H9 (cell line): ENCODE measurements around the gene SFRP5. TPM values are rescaled to one million over a fixed set of nuclear protein-coding genes. Genes with fewer than 3 reads are reported as not detected.

Source experiments
- DNase-seq: peaks from one replicate; pipeline ENCODE4 v3.0.0-alpha.2; 2017
- H2AFZ ChIP-seq: one replicate; pipeline ENCODE4 v1.6.1; 2013; ENCODE audit warnings: mild to moderate bottlenecking, low read length, control low read depth, moderate library complexity
- H2AK5ac ChIP-seq: 2 replicates; pipeline ENCODE4 v1.6.1; 2013; ENCODE audit warnings: low read length, control low read depth, mixed read lengths; ENCODE audit not compliant: insufficient read length
- H2BK120ac ChIP-seq: one replicate; pipeline ENCODE4 v1.6.1; 2013; ENCODE audit warnings: low read depth, mild to moderate bottlenecking, low read length, control low read depth, inconsistent platforms; ENCODE audit not compliant: poor library complexity, severe bottlenecking
- H2BK12ac ChIP-seq: 2 replicates; pipeline ENCODE4 v1.6.1; 2013; ENCODE audit warnings: low read length, control low read depth, mixed read lengths, low read depth; ENCODE audit not compliant: insufficient read length
- H2BK15ac ChIP-seq: 2 replicates; pipeline ENCODE4 v1.6.1; 2013; ENCODE audit warnings: low read depth, low read length, control low read depth
- H2BK20ac ChIP-seq: one replicate; pipeline ENCODE4 v1.6.1; 2013; ENCODE audit warnings: low read depth, mild to moderate bottlenecking, low read length, control low read depth, inconsistent platforms; ENCODE audit not compliant: poor library complexity, severe bottlenecking
- H2BK5ac ChIP-seq: 2 replicates; pipeline ENCODE4 v1.6.1; 2013; ENCODE audit warnings: low read length, control low read depth, mixed read lengths; ENCODE audit not compliant: insufficient read length
- H3K14ac ChIP-seq: 2 replicates; pipeline ENCODE4 v1.6.1; 2013; ENCODE audit warnings: low read length, control low read depth; ENCODE audit not compliant: insufficient read depth
- H3K18ac ChIP-seq: 2 replicates; pipeline ENCODE4 v1.6.1; 2013; ENCODE audit warnings: low read depth, mild to moderate bottlenecking, mixed read lengths, low read length, control low read depth; ENCODE audit not compliant: insufficient read length
- H3K23ac ChIP-seq: 2 replicates; pipeline ENCODE4 v1.6.1; 2013; ENCODE audit warnings: low read length, control low read depth, mixed read lengths, low read depth; ENCODE audit not compliant: insufficient read length
- H3K23me2 ChIP-seq: 2 replicates; pipeline ENCODE4 v1.6.1; 2013; ENCODE audit warnings: low read depth, mild to moderate bottlenecking, mixed read lengths, low read length, control low read depth; ENCODE audit not compliant: insufficient read length, poor library complexity, severe bottlenecking
- H3K27ac ChIP-seq: 2 replicates; pipeline ENCODE4 v1.5.1; 2013; ENCODE audit warnings: low read length, control low read depth, mixed read lengths, low read depth; ENCODE audit not compliant: insufficient read length
- H3K27me3 ChIP-seq: 2 replicates; pipeline ENCODE4 v1.6.1; 2013; ENCODE audit warnings: low read length, control low read depth, inconsistent platforms; ENCODE audit not compliant: insufficient read depth
- H3K4ac ChIP-seq: 2 replicates; pipeline ENCODE4 v1.6.1; 2013; ENCODE audit warnings: low read depth, mild to moderate bottlenecking, control low read depth, inconsistent platforms, low read length, moderate library complexity
- H3K4me1 ChIP-seq: 2 replicates; pipeline ENCODE4 v1.6.1; 2013; ENCODE audit warnings: low read length, control low read depth, inconsistent platforms; ENCODE audit not compliant: insufficient read depth
- H3K4me2 ChIP-seq: 2 replicates; pipeline ENCODE4 v1.6.1; 2013; ENCODE audit warnings: low read length, control low read depth, mixed read lengths; ENCODE audit not compliant: insufficient read length, insufficient read depth
- H3K56ac ChIP-seq: 2 replicates; pipeline ENCODE4 v1.6.1; 2013; ENCODE audit warnings: low read depth, mild to moderate bottlenecking, mixed read lengths, low read length, control low read depth; ENCODE audit not compliant: insufficient read length
- H3K79me1 ChIP-seq: 2 replicates; pipeline ENCODE4 v1.6.1; 2013; ENCODE audit warnings: low read depth, mild to moderate bottlenecking, moderate library complexity, low read length, control low read depth, inconsistent platforms; ENCODE audit not compliant: insufficient read depth, poor library complexity, severe bottlenecking
- H3K79me2 ChIP-seq: 2 replicates; pipeline ENCODE4 v1.6.1; 2013; ENCODE audit warnings: low read length, control low read depth, inconsistent platforms; ENCODE audit not compliant: insufficient read depth
- H3K9ac ChIP-seq: 2 replicates; pipeline ENCODE4 v1.6.1; 2013; ENCODE audit warnings: low read length, control low read depth, mixed read lengths; ENCODE audit not compliant: insufficient read length; ENCODE audit errors: extremely low read depth
- H3K9me3 ChIP-seq: one replicate; pipeline ENCODE4 v1.6.1; 2013; ENCODE audit warnings: low read depth, low read length, inconsistent platforms; ENCODE audit not compliant: control insufficient read depth
- H3T11ph ChIP-seq: one replicate; pipeline ENCODE4 v1.6.1; 2013; ENCODE audit warnings: mild to moderate bottlenecking, low read length, control low read depth, inconsistent platforms
- H4K20me1 ChIP-seq: one replicate; pipeline ENCODE4 v1.6.1; 2013; ENCODE audit not compliant: control insufficient read depth, insufficient read length, insufficient read depth
- H4K5ac ChIP-seq: 2 replicates; pipeline ENCODE4 v1.6.1; 2013; ENCODE audit warnings: low read depth, mild to moderate bottlenecking, mixed read lengths, low read length, control low read depth; ENCODE audit not compliant: insufficient read length
- H4K8ac ChIP-seq: replicated peaks from 2 replicates; pipeline ENCODE4 v1.6.1; 2013; ENCODE audit warnings: low read length, control low read depth, mixed read lengths, low read depth; ENCODE audit not compliant: insufficient read length
- H4K91ac ChIP-seq: 2 replicates; pipeline ENCODE4 v1.6.1; 2013; ENCODE audit warnings: low read depth, mild to moderate bottlenecking, moderate library complexity, mixed read lengths, low read length, control low read depth; ENCODE audit not compliant: insufficient read length
- H3K27ac Mint-ChIP-seq, 3 experiments: 2 replicates in 2 of 3; 3 replicates in 1 of 3; pipeline ENCODE4 v1.8.0; 2020 to 2021; ENCODE audit warnings: mixed read lengths in 3 of 3, mild to moderate bottlenecking in 1 of 3, moderate library complexity in 1 of 3
- H3K27me3 Mint-ChIP-seq: 2 replicates; pipeline ENCODE4 v1.8.0; 2021; ENCODE audit warnings: low read depth, mild to moderate bottlenecking, moderate library complexity, mixed read lengths
- H3K36me3 Mint-ChIP-seq, 3 experiments: 2 replicates in 2 of 3; 3 replicates in 1 of 3; pipeline ENCODE4 v1.8.0; 2020 to 2021; ENCODE audit warnings: low read depth in 3 of 3, mixed read lengths in 3 of 3; ENCODE audit not compliant: insufficient read depth in 1 of 3
- H3K4me1 Mint-ChIP-seq, 2 experiments: 2 replicates each; pipeline ENCODE4 v1.8.0; 2020; ENCODE audit warnings: mixed read lengths in 2 of 2
- H3K4me3 Mint-ChIP-seq, 2 experiments: 2 replicates in 1 of 2; 3 replicates in 1 of 2; pipeline ENCODE4 v1.8.0; 2020 to 2021; ENCODE audit warnings: mild to moderate bottlenecking in 2 of 2, mixed read lengths in 2 of 2, moderate library complexity in 1 of 2
- H3K9me3 Mint-ChIP-seq, 2 experiments: 2 replicates in 1 of 2; 3 replicates in 1 of 2; pipeline ENCODE4 v1.8.0; 2020; ENCODE audit warnings: mild to moderate bottlenecking in 2 of 2, mixed read lengths in 2 of 2, moderate library complexity in 1 of 2
- WGBS: extraction: QIAGEN DNeasy Blood & Tissue Kit; methylation state at CpG from one replicate; pipeline ENCODE4 v1.1.7; 2013; ENCODE audit warnings: missing lambda C conversion rate, low lambda C conversion rate, mixed read lengths; ENCODE audit not compliant: insufficient read length; ENCODE audit errors: extremely low coverage; 5-methylcytosine and 5-hydroxymethylcytosine counted together
- total RNA-seq: library from RNA; stranded (reverse); gene quantifications from 2 replicates; pipeline ENCODE4 v1.2.1, GENCODE V29; 2021
- TF ChIP-seq, protein P1 (sequence below): fragments of 200-600 bp; sonication (generic); conservative IDR thresholded peaks from 3 replicates; pipeline ENCODE4 v1.8.0; 2021; ENCODE audit warnings: antibody characterized with exemption, mild to moderate bottlenecking

The SFRP5 gene
- total RNA-seq, 1 experiment from 2014 or later, result 1.7 TPM

GRCh38 chr10:97768322-97769315, 3.2 kb downstream of the SFRP5 start:
- DNase-seq, result no peak
- Histone ChIP-seq H2BK5ac (no peak overlapping the region), H3K23ac (no peak overlapping the region), H3K56ac (no peak overlapping the region), H2BK120ac (no peak overlapping the region), H3K27ac (no peak overlapping the region), H3K18ac (no peak overlapping the region), H4K91ac (no peak overlapping the region), H3K27me3 (peaks cover 19% of the 10 kb centered on the region; the same call in 1 of the 2 replicates), H3K4ac (no peak overlapping the region), H3T11ph (no peak overlapping the region), H2BK15ac (no peak overlapping the region), H4K20me1 (peaks cover 2% of the 10 kb centered on the region), H2BK20ac (no peak overlapping the region), H3K9ac (no peak overlapping the region), H2AFZ (no peak overlapping the region), H4K8ac (no peak overlapping the region), H2AK5ac (no peak overlapping the region), H4K5ac (no peak overlapping the region), H2BK12ac (no peak overlapping the region), H3K23me2 (peaks cover 9% of the 10 kb centered on the region), H3K9me3 (no peaks in the 10 kb centered on the region), H3K79me1 (no peaks in the 10 kb centered on the region), H3K79me2 (no peaks in the 10 kb centered on the region), H3K4me1 (no peaks in the 10 kb centered on the region), H3K4me2 (no peak overlapping the region), H3K14ac (no peak overlapping the region)
- TF ChIP-seq, protein P1, sequence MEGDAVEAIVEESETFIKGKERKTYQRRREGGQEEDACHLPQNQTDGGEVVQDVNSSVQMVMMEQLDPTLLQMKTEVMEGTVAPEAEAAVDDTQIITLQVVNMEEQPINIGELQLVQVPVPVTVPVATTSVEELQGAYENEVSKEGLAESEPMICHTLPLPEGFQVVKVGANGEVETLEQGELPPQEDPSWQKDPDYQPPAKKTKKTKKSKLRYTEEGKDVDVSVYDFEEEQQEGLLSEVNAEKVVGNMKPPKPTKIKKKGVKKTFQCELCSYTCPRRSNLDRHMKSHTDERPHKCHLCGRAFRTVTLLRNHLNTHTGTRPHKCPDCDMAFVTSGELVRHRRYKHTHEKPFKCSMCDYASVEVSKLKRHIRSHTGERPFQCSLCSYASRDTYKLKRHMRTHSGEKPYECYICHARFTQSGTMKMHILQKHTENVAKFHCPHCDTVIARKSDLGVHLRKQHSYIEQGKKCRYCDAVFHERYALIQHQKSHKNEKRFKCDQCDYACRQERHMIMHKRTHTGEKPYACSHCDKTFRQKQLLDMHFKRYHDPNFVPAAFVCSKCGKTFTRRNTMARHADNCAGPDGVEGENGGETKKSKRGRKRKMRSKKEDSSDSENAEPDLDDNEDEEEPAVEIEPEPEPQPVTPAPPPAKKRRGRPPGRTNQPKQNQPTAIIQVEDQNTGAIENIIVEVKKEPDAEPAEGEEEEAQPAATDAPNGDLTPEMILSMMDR, result no peak
- WGBS, result no CpG with 5 or more reads among the region's 9 CpGs
- no peaks in the 10 kb centered on the region; a peak in 1 of 7 replicates for H3K36me3 Mint-ChIP-seq
- peaks cover 0 to 2% of the 10 kb centered on the region in 2 experiments; a peak in 1 of 5 replicates for H3K9me3 Mint-ChIP-seq
- no peak overlapping the region for H3K27ac Mint-ChIP-seq
- peaks cover 58% of the 10 kb centered on the region for H3K27me3 Mint-ChIP-seq
- peaks cover 19 to 39% of the 10 kb centered on the region in 2 experiments for H3K4me1 Mint-ChIP-seq
- H3K4me3 Mint-ChIP-seq, result no peak overlapping the region
